GM18951 (cell line): ENCODE results near the gene IL4R.
"Not testable (repeated sequence)": the region's sequence is repeated elsewhere in the genome, so short reads cannot be mapped to it uniquely, and the experiment has no call there.

ENCODE experiments used
- POLR2A ChIP-seq: IDR thresholded peaks from 4 replicates; pipeline ENCODE4 v1.6.1; 2011; ENCODE audit warnings: mild to moderate bottlenecking; ENCODE audit not compliant: insufficient read length, insufficient read depth; ENCODE audit errors: extremely low read depth
- in situ Hi-C: fragments of 300-500 bp; cut with MboI; formaldehyde crosslinking; loops from one replicate; pipeline ENCODE4 v1.12.0; 2022; ENCODE audit warnings: low sequenced_read_pairs, mixed read lengths, inconsistent platforms; ENCODE audit not compliant: unreplicated experiment

Gene IL4R

DNA sequence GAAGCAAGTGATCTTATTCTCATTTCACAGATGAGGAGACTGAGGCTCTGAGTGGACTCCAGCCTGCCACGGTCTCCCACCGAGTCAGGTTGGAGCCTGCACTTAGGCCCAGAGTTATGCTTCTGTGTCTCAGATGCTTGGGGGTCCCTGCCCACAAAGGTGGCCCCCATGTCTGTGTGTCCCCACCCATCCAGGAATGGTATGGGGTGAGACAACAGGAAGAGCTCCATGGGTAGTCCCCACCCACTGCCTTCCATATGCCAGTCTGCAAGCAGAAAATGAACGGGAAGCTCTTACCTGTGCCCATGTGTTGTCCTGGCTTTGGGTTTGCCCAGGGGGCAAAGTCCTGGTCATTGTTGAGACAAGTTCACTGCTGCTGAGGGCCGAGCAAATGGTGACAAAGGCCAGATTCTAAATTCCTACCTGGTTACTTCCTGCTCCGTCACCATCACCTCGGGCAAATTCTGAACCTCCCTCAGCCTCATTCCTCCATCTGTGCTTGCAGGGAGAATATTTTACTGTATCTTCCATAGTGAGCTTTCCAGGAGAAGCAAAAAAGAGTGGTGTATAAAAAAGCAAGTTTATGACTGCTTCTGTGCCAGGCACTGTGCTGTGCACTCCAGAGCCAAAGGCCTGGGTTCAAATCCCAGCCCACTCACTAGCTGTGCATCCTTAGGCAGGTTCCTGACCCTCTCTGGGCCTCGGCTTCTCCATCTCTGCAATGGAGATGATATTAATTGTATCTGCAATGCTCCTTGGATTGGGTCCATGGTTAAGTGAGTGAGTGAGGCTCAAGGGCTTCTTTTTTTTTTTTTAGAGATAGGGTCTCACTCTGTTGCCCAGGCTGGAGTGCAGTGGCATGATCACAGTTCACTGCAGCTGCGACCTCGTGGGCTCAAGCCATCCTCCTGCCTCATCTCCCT lies 9.3 kb downstream of the IL4R start:
- TF ChIP-seq POLR2A = no peak
- in situ Hi-C loops = no loop called here

- TF ChIP-seq POLR2A = no peak
- in situ Hi-C loops = no loop called here
Measured at GRCh38 chr16:27323781-27324561, 10.2 kb downstream of the IL4R start.

GRCh38 chr16:27324851-27325301 lies 11.1 kb downstream of the IL4R start:
- in situ Hi-C loops = no loop called here
- TF ChIP-seq POLR2A = no peak

- TF ChIP-seq POLR2A = no peak
- in situ Hi-C loops = no loop called here
Measured at GRCh38 chr16:27325736-27326135, 12.0 kb downstream of the IL4R start.

DNA sequence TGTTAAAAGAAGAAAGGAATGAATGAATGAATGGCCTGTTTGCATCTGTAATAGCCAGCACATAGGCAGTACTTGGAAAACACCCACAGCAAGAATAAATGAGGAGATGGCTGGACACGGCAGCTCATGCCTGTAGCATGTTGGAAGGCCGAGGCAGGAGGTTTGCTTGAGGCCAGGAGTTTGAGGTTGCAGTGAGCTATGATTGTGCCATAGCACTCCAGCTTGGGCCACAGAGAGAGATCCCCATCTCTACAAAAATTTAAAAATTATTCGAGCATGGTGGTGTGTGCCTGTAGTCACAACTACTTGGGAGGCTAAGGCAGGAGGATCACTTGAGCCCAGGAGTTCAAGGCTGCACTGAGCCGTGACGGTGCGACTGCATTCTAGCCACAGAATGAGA lies 12.5 kb downstream of the IL4R start:
- in situ Hi-C loops = no loop called here
- no peak for TF ChIP-seq POLR2A

DNA sequence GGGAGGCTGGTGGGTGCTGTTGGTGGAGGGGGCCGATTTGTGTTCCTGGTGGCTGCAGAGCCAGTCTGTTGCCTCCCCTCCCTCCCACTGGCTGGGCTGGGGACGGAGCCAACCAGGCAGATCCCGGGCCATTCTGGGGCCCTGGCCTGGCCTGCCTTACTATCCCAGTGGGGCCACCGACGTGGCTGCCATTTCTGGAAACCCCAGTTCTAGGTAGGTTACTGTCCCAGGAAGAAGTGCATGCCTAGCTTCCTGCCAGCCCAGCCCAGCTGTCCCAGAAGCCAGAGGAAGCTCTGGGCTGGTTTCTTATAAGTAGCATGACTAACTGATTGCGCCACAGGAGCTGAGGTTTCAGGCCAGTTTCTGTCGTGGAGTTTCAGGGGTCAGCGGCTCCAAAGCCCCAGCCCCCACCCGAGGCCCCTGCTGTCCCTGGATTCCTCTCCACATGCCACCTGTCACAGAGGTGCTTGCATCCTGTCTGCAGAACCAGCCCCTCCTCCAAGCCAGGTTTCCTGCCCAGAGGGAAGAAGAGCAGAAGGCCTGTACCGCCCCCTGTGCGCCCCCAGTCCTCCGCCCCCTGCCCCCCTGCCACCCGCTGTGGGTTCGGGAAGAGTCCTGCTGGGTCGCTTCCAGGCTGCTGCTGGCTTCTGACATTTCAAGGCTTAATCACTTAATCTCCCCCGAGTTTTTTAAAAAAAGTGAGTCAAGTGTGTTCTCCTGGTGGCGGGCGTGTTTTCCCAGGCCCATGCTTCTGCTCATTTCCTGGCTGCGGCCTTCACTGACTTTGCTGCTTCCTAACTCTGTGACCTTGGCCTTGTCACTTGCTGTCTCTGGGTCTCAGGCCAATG lies 13.2 kb downstream of the IL4R start:
- in situ Hi-C loops = no loop called here
- TF ChIP-seq POLR2A = no peak

DNA sequence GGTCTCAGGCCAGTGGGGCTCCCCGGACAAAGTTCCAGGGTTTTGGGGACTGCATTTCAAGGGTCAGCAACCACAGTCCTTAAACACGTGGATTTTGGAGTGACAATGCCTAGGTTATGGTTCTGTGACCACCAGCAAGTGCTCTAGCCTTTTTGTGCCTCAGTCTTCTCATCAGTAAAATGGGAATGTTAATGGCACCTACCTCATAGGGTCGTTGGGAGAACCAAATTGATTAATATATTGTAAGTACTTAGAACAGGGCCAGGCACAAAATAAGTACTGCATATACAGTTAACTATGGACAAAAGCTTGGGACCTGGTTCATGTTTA lies 13.8 kb downstream of the IL4R start:
- in situ Hi-C loops = no loop called here
- TF ChIP-seq POLR2A = no peak

DNA sequence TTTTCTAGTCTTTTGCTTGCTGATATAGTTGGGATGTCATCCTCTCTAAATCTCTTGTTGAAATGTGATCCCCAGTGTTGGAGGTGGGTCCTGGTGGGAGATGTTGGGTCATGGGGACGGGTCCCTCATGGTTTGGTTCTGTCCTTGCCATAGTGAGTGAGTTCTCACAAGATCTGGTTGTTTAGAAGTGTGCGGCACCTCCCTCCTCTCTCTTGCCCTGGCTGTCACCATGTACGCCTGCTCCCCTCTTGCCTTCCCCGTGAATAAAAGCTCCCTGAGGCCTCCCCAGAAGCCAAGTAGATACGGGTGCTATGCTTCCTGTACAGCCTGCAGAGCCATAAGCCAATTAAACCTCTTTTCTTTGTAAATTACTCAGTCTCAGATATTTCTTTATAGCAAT lies 15.2 kb downstream of the IL4R start:
- TF ChIP-seq POLR2A = no peak
- in situ Hi-C loops = no loop called here

- in situ Hi-C loops = not testable (repeated sequence)
Measured at GRCh38 chr16:27329376-27330079, 15.8 kb downstream of the IL4R start.

GRCh38 chr16:27330542-27330941 lies 16.8 kb downstream of the IL4R start:
- in situ Hi-C loops = no loop called here
- TF ChIP-seq POLR2A = no peak

GRCh38 chr16:27332105-27332504 lies 18.3 kb downstream of the IL4R start:
- no peak for TF ChIP-seq POLR2A
- in situ Hi-C loops = no loop called here

DNA sequence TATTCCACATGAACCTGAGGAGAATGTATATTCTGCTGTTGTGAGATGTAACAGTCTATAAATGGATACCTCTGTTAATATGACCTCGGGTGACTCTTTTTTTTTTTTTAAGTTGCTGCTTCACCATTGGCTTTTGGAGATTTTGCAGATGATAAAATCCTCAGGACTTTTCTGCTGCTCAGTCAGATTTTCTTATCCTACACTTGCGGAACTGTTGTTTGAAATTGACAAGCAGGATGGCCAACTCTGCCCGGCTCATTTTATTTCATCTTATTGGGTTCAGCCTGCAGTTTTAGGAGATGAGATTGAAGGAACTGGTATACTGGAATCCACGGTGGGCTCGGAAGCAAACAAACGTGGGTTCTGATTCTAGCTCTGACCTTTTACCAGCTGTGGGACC lies 19.3 kb downstream of the IL4R start:
- in situ Hi-C loops = no loop called here
- TF ChIP-seq POLR2A = no peak

- in situ Hi-C loops = no loop called here
- TF ChIP-seq POLR2A = no peak
Measured at GRCh38 chr16:27333549-27333948, 19.8 kb downstream of the IL4R start.

DNA sequence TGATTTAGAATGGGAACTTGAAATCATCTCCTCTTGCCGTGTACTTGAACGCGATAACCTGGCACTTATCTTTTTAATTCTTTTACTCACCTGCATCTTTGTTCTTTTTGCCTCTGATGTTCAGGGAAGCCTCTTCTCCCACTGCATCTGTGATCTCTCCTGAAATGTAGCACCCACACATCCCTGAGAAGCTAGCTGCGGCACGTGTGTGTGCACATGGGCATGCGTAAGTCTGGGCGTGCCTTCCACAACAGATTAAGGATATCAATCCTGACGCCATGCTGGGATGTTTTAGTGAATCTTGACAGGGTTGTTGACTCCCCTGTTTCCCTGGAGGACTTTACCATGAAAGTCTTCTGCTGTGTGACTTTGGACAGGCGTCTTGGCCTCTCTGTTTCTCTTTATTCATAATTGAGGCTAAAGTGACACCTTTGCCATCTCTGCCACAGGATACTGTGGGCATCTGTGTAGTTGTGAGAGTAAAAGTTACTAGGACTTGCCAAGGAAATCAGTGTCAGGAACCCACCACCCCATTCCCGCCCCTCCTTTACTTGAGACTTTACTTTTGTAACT lies 20.5 kb downstream of the IL4R start:
- TF ChIP-seq POLR2A = no peak
- in situ Hi-C loops = no loop called here
